Activated CD4-positive, alpha-beta T cell treated with anti-CD3 and anti-CD28 coated beads for 4 hours (primary cell): ENCODE data around the gene RASAL3.
"Not testable (repeated sequence)": the region's sequence is repeated elsewhere in the genome, so short reads cannot be mapped to it uniquely, and the experiment has no call there.

Source experiments
- DNase-seq, 2 donors: peaks; one replicate each; pipeline ENCODE4 v3.0.0-alpha.2; 2020

The RASAL3 gene

DNA sequence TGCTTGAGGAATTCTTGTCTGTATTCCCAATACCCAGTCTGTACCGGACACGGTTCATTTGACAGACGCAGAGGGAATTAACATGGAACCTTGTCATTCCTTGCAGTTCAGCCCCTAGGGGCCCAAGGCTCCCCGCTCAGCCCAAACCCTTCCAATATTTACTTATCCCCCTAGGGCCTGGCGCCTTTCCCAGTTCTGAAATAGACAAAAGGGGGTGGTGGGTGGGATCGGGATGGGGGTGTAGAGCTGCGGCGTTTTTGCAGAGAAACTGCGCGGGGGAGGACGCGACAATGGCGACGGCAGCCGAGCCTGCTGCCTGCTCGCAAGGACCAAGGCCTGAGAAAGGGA, 46.1 kb downstream of the RASAL3 start:
- DNase-seq, result no peak

DNA sequence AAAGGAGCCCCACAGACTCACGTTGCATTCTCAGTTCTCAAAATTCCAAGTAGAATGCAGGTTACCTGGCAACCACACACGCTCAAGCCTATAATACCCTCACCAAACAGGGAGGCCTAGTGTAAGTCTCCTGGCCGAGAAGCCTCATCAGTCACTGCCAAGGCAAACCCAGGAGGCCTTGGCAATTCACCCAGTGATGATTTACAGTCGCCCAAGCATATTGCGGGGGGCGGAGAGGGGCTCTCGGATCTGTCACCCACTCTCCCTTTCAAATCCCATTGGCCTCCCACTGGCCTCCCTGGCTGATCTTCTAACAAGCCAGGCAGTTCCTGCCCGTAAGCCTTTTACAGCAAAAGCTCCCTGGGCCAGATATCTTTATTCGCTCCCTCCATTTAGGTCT, 46.6 kb downstream of the RASAL3 start:
- DNase-seq, result no peak

DNA sequence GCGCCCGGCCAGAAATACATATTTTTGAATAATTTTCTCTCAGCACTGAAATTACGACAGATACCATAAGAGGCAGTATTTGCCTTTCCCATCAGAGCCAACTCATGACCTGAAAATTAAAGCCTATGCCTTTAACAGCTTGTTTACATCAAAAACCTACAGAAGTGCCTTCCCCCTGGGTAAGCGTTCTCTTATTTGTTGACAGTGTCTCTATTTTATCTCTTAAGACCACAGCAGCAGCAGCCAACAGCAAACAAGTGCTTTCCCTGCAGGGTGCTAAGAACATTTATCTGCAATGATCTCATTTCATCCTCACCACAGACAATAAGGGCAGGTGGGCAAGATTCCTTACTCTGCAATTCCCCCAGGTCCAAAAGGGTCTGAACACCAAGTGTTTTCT, 51.5 kb downstream of the RASAL3 start:
- no peak for DNase-seq

DNA sequence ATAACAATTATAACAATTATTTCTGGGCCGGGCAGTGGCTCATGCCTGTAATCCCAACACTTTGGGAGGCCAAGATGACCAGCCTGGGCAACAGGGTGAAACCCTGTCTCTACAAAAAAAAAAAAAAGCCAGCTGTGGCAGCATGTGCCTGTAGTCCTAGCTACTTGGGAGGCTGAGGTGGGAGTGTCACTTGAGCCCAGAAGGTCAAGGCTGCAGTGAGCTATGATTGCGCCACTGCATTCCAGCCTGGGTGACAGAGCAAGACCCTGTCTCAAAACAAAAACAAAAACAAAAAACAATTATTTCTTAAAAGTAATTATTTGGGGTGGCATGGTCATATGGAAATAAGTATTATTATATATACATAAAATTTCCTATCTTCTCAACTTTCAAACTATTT, 53.0 kb downstream of the RASAL3 start:
- DNase-seq, result not testable (repeated sequence)

DNA sequence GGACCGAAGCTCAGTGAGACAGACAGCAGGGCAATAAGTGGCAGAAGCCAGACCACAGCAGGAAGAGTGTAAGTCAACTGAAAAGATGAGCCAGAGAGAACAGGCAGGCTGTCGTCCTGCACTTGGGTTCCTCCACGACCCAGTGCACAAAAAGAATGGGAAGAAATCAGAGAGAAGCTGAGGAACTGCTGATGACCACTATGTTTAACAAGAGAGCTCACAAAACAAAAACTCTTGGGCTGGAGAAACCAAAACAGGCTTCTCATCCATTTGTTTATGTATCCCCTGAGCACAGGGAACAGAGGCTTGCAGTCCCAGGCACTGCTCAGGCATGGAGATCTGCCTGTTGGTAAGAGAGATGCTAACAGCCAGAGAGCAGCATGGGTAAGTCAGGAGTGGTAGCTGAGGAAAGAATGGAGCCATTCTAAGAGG, 59.5 kb downstream of the RASAL3 start:
- DNase-seq, result no peak

DNA sequence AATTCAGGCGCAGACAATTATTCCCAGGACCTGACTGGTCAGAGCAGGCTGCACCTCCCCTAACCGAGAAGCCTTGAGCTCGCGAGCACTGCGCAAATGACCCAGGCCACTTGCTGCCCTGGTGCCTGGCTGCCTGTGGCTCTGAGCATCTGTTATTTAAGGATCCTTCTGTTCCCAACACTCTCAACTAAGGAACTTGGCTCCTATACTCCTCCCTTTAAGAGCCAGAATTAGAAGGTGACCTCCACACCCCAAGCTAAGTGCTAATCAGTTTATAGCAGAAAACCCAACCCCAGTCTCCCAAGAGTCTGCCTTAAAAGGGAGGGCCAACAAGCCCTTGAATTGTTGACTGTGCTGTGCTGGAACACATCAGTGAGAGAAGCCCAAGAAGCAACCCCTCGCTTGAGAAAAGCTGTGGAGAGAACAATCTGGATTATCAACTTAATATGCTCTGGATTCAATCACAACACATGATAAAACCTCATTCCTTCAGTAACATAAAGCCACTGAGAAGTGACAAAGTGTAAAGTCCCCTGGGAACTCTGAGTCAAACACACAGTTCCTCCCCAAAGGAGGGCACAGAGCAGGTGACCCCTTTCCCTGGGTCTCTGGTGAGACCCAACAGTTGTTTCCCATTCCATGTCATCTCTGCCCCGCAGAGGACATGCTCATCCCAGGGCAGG, 60.1 kb downstream of the RASAL3 start:
- DNase-seq, result no peak

DNA sequence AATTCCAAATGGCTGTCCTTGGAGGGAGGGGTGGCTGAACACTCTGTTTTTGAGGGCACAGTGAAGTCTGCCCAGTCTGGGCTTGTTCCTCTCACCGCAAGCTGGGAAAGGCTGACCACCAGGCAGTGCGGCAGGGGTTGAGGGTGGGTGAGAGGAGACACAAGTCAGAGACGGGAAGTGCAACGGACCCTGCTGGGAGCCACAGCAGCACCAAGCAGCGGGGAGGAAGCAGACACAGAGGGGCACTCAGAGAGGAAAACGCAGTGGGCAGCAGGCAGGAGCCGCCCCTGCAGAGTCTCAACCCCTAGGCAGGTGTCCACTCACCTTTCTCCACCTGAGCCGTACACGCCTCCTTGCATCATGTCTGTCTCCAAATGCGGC, 61.2 kb downstream of the RASAL3 start:
- no peak for DNase-seq

DNA sequence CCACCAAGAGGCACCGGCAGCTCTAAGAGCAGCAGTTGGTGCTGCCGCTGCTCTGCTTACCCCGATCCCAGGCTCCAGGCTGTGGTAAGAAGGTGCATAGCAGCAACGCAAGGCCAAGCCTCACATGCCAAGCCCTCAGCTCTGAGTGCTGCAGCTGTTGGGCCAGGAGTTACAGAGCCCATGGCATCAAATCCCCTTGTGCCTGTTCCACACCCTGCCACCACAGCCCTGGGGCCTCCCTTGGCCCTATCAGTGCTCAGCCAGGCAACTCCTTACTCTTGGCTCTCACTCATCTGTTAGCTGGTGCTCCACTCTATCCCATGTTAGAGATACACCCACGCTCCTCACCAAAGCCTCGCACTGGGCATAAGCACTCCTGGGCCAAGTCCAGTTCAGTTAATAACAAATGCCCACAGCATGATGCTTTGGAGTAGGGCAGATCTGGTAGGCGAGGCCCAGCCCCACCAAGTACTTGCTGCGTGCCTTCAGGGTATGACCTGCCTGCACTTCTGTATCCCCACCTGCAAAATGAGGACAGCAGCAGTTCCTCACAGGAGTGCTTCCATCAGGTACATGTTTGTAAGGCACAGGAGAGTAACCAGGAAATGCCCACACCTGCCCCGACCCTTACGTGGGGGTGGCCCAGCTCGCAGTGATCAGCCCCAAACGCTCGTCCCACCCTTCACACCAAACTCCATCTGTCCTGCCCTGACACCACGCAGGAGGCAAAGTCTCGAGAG, 61.8 kb downstream of the RASAL3 start:
- no peak for DNase-seq
